ENCODE measurements around the gene ZNF75A. TPM values are rescaled to one million over a fixed set of nuclear protein-coding genes. Genes with fewer than 3 reads are reported as not detected.

Gene ZNF75A
- 8.3 TPM for total RNA-seq

GRCh38 chr16:3305109-3306068, at the start of gene ZNF75A, which contains the start of gene TIGD7:
Gene ZNF75A, plus strand, starts transcription at chr16:3305497. Its CDS starts 2,932 bp downstream, at chr16:3308429.
Gene TIGD7, minus strand, starts transcription at chr16:3305430. Its CDS starts 4,816 bp downstream, at chr16:3300614.
- Histone ChIP-seq H3K4me1 (peaks cover 0 to 7% of the 10 kb centered on the region in 2 donors), H3K27ac (peak within 1 kb of the TSS; percentile 93), H3K36me3 (peaks cover 14 to 58% of the 10 kb centered on the region in 2 donors), H3K4me3 (peak within 1 kb of the TSS; percentile 67 to 88), H3K27me3 (no peaks in the 10 kb centered on the region), H3K9me3 (peaks cover 30 to 82% of the 10 kb centered on the region in 2 donors)
- DNase-seq (ENCODE audit: low spot score in 2 of 2), result peak in 1 of 2 donors; percentile 92
- intact Hi-C loops (cut with DNase I), result loop anchor here (1.0 to 5.0 kb wide), 6 partner anchors 23 to 197 kb away; partner anchors contain the start of genes CLUAP1, ZNF174, ZNF200 and ZSCAN32
- TF ChIP-seq, protein P1, sequence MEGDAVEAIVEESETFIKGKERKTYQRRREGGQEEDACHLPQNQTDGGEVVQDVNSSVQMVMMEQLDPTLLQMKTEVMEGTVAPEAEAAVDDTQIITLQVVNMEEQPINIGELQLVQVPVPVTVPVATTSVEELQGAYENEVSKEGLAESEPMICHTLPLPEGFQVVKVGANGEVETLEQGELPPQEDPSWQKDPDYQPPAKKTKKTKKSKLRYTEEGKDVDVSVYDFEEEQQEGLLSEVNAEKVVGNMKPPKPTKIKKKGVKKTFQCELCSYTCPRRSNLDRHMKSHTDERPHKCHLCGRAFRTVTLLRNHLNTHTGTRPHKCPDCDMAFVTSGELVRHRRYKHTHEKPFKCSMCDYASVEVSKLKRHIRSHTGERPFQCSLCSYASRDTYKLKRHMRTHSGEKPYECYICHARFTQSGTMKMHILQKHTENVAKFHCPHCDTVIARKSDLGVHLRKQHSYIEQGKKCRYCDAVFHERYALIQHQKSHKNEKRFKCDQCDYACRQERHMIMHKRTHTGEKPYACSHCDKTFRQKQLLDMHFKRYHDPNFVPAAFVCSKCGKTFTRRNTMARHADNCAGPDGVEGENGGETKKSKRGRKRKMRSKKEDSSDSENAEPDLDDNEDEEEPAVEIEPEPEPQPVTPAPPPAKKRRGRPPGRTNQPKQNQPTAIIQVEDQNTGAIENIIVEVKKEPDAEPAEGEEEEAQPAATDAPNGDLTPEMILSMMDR (IDR thresholded peaks at IDR 0.05), result peak in 2 of 3 experiments; percentile 22 to 39

DNA sequence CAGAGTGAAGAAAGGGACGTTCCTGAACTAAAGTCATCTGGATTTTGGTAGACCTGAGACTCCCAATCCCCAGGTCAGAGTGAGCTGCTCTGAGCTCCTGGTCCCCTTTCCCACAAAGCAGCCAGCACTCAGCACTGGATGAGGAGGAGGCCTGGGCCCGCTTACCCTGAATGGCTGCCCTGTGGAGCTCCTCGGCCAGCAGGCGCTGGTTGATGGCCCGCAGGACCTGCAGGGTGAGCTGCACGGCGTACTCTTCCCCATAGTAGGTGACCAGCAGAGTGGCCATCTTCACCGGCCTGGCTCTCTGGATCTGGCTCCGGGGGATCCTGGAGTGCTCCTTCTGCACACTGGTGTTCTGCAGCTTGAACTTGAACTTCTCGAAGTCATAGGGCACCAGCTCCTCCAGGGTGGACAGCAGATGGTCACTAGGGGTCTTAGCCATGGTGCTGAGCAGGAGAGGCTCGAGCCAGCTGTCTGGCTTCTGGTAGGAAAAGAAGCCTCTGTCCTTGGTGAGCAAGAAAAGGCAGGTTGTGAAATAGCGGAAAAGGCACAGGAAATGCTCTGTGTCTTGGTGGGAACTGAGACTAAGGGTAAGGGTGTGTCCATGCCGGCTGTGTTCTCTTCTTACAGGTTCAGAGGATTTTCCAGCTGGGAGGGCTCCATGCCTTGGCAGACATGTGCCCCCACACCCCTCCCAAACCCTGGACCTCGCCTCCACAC, 49.0 kb upstream of the ZNF75A start, which contains the start of gene MEFV:
MEFV (minus strand) TSS at position 488 of the 720 bp plus-strand sequence; CDS start at position 442, 46 bp downstream.
- Histone ChIP-seq H3K4me1 (no peaks in the 10 kb centered on the region), H3K27me3 (no peaks in the 10 kb centered on the region), H3K27ac (no peak within 1 kb of the TSS), H3K36me3 (no peaks in the 10 kb centered on the region), H3K4me3 (peak within 1 kb of the TSS in 1 of 2 donors; percentile 2), H3K9me3 (no peaks in the 10 kb centered on the region)
- DNase-seq (ENCODE audit: low spot score in 2 of 2), result no peak
- TF ChIP-seq, protein P1 (IDR thresholded peaks at IDR 0.05), result no peak
- intact Hi-C loops (cut with DNase I), result no loop called here

DNA sequence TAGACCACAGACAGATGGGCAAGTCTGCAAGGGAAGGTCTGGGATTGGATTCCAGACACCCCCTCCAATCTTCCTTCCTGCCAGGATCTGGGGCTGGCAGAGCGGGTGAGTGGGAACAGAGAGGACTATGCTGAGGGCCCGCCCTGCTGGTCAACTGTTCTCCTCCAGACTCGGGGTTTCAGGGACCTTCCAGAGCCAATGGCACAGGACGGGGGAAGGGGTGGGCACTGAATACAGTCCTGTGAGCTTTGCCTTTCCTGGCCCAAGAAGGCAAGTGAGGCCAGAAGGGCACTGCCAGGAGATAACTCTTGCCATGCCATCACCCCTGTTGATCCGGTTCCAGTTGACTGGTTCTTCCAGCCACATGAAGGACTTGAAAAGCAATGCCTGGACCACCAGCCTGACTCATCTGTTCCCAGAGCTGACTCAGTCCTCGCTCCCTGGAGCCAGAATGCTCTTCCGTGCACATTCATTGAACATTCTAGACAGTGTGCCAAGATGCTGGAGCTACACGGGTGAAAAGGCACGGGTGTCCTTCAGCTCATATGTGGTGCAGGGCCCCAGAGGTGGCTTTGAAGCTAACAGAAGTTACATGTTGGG, 48.3 kb upstream of the ZNF75A start:
- Histone ChIP-seq H3K4me1 (no peaks in the 10 kb centered on the region), H3K4me3 (no peak overlapping the region), H3K36me3 (no peaks in the 10 kb centered on the region), H3K9me3 (no peaks in the 10 kb centered on the region), H3K27ac (no peak overlapping the region), H3K27me3 (no peaks in the 10 kb centered on the region)
- DNase-seq (ENCODE audit: low spot score in 2 of 2), result no peak
- intact Hi-C loops (cut with DNase I), result no loop called here
- TF ChIP-seq, protein P1 (IDR thresholded peaks at IDR 0.05), result no peak

DNA sequence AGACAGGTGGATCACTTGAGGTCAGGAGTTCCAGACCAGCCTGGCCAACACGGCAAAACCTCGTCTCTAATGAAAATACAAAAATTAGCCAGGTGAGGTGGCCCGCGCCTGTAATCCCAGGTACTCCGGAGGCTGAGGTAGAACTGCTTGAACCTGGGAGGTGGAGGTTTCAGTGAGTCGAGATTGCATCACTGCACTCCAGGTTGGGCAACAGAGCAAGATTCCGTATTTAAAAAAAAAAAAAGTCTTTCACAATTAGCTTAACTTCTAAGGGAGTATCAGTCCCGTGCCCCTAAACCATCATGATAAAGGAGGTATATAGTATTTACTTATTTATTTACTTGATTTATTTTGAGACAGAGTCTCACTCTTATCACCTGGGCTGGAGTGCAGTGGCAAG, 45.5 kb upstream of the ZNF75A start:
- H3K4me3 ChIP-seq, result no peak overlapping the region
- intact Hi-C loops (cut with DNase I), result loop anchor here (10.0 kb wide), 1 partner anchor 235 kb away; the partner anchor contains the start of genes HCFC1R1, THOC6 and TNFRSF12A
- TF ChIP-seq, protein P1 (IDR thresholded peaks at IDR 0.05), result no peak
- peaks cover 0 to 4% of the 10 kb centered on the region in 2 donors for H3K4me1 ChIP-seq
- peaks cover 0 to under 1% of the 10 kb centered on the region in 2 donors for H3K9me3 ChIP-seq
- H3K27ac ChIP-seq, result no peak overlapping the region
- DNase-seq (ENCODE audit: low spot score in 2 of 2), result no peak
- no peaks in the 10 kb centered on the region for H3K36me3 ChIP-seq
- no peaks in the 10 kb centered on the region for H3K27me3 ChIP-seq

DNA sequence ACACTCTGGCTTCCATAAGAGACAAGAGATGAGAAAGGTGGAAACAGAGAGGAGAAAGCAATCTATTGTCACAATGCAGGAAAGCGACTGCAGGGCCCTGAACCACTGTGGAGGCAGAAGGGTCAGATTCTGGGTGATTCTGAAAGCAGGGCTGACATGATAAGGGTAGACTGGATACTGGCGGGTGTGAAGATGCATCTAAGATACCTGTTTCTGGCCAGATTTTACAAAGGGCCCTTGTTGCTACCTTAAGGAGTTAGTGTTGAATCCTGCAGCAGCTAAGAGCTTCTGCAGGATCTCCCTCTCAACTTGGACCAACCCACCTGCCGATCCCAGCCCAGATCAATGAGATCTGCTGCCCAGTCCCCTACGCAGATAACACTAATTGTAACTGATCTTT, 42.8 kb upstream of the ZNF75A start:
- H3K4me3 ChIP-seq, result no peak overlapping the region
- TF ChIP-seq, protein P1 (IDR thresholded peaks at IDR 0.05), result no peak
- no peak for DNase-seq (ENCODE audit: low spot score in 2 of 2)
- intact Hi-C loops (cut with DNase I), result loop anchor here (10.0 kb wide), 1 partner anchor 238 kb away; the partner anchor contains the start of genes HCFC1R1, THOC6 and TNFRSF12A
- peaks cover 3 to 7% of the 10 kb centered on the region in 2 donors for H3K9me3 ChIP-seq
- H3K36me3 ChIP-seq, result peaks cover 0 to 4% of the 10 kb centered on the region in 2 donors
- H3K4me1 ChIP-seq, result peaks cover 0 to 10% of the 10 kb centered on the region in 2 donors
- no peaks in the 10 kb centered on the region for H3K27me3 ChIP-seq
- H3K27ac ChIP-seq, result no peak overlapping the region

All from ascending aorta (tissue), 2 donors.